GM19395 (cell line): Measurements from ENCODE around the gene VSTM1.
"Not testable (repeated sequence)": the region's sequence is repeated elsewhere in the genome, so short reads cannot be mapped to it uniquely, and the experiment has no call there.

Experiments
- ATAC-seq: cut with Tn5 transposase; IDR thresholded peaks from one replicate; pipeline ENCODE4 v1.9.1; 2021; ENCODE audit warnings: mild to moderate bottlenecking, moderate library complexity; ENCODE audit not compliant: unreplicated experiment

VSTM1 gene

GRCh38 chr19:54063350-54064116, at the start of gene VSTM1:
Gene VSTM1 (minus strand): TSS chr19:54063897. CDS start chr19:54063777, 120 bp downstream.
- ATAC-seq, result no peak

GRCh38 chr19:54109651-54110050, 46.0 kb upstream of the VSTM1 start:
- ATAC-seq, result no peak

GRCh38 chr19:54108496-54108895, 44.8 kb upstream of the VSTM1 start:
- no peak for ATAC-seq

- no peak for ATAC-seq
Measured at GRCh38 chr19:54107876-54108490, 44.3 kb upstream of the VSTM1 start.

GRCh38 chr19:54106716-54107115, 43.0 kb upstream of the VSTM1 start:
- ATAC-seq, result no peak

- ATAC-seq, result no peak
Measured at GRCh38 chr19:54105796-54106195, 42.1 kb upstream of the VSTM1 start.

- no peak for ATAC-seq
Measured at GRCh38 chr19:54104998-54105715, 41.5 kb upstream of the VSTM1 start.

- peak; percentile 88 for ATAC-seq
Measured at GRCh38 chr19:54102421-54103169, 38.9 kb upstream of the VSTM1 start, which contains the start of gene NDUFA3. Gene NDUFA3 (plus strand): TSS chr19:54102855. CDS start chr19:54102879, 24 bp downstream.

GRCh38 chr19:54100561-54100960, 36.9 kb upstream of the VSTM1 start, which contains the start of gene OSCAR:
Gene OSCAR (minus strand): TSS chr19:54100803. CDS start chr19:54100792, 11 bp downstream.
- no peak for ATAC-seq

GRCh38 chr19:54099903-54100255, 36.2 kb upstream of the VSTM1 start:
- ATAC-seq, result not testable (repeated sequence)

- ATAC-seq, result no peak
Measured at GRCh38 chr19:54099190-54099902, 35.6 kb upstream of the VSTM1 start.

GRCh38 chr19:54096617-54097106, 33.0 kb upstream of the VSTM1 start:
- ATAC-seq, result no peak

- ATAC-seq, result not testable (repeated sequence)
Measured at GRCh38 chr19:54095859-54096616, 32.3 kb upstream of the VSTM1 start.

GRCh38 chr19:54095136-54095858, 31.6 kb upstream of the VSTM1 start:
- no peak for ATAC-seq

- ATAC-seq, result no peak
Measured at GRCh38 chr19:54094426-54095000, 30.8 kb upstream of the VSTM1 start.

- ATAC-seq, result no peak
Measured at GRCh38 chr19:54084410-54084809, 20.7 kb upstream of the VSTM1 start.

GRCh38 chr19:54081032-54081431, 17.3 kb upstream of the VSTM1 start, which contains the start of gene TARM1:
Gene TARM1 (minus strand): TSS chr19:54081365. CDS start chr19:54081340, 25 bp downstream.
- no peak for ATAC-seq

- ATAC-seq, result no peak
Measured at GRCh38 chr19:54077334-54077733, 13.6 kb upstream of the VSTM1 start.
